Iris pigment epithelial cell (primary cell): Measurements from ENCODE around the gene PAXX.

ENCODE experiments used
- DNase-seq: peaks from one replicate; pipeline ENCODE4 v3.0.0-alpha.2; 2011; ENCODE audit warnings: low read depth

The PAXX gene

GRCh38 chr9:136953771-136954269, 38.4 kb upstream of the PAXX start:
- DNase-seq = no peak

GRCh38 chr9:136954270-136955083, 37.7 kb upstream of the PAXX start:
- DNase-seq = no peak

DNA sequence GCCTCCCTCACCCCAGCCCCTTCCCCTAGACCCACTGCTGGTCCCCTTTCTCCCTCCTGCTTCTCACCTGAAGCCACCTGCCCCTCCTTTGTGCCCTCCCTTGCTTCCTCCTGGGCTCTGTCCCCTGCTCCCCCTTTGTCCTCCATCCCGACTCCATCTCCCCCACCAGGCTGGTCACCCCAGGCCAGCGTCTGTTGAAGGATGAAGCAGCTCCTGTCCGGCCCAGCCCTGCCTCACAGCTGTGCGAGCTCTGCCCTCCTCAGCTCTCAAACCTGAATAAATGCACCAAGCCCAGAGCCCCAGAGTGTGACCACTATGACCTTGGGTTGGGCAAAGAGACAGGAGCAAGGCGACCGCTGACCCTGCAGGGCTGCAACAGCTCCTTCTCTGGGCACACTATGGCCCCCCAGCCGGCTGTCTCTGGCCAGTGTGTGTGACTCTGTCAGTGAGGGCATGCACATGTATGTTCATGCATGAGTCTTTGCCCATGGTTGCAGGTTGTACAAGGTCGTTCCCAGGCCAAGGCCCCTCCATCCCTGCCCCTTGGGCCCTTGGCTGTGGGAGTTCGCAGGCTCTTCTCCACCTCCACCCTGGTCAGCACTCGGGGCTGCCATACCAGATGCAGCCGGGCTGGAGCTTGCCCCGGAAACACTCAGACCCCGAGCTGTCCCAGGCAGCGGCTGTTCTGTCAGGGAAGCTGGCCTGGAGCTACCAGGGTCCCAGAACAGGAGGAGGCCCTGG, 36.9 kb upstream of the PAXX start:
- DNase-seq = no peak

DNA sequence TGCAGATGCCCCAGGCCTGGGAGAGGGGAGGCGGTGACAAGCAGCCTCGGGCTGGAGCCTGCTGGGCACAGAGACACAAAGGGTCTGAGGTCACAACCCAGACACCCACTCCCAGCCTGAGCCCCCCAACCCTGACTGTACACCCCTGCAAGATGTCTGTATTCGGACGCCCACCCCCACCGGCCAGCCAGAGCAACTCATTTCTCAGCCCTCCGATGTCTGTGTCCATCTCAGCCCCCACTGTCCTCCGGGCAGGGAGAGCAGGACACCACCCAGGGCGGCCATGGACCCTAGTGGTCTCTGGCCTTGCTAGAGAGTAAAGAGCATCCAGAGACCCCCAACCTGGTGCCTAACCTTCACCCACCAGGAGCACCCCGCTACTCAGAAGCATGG, 36.3 kb upstream of the PAXX start:
- DNase-seq = no peak

DNA sequence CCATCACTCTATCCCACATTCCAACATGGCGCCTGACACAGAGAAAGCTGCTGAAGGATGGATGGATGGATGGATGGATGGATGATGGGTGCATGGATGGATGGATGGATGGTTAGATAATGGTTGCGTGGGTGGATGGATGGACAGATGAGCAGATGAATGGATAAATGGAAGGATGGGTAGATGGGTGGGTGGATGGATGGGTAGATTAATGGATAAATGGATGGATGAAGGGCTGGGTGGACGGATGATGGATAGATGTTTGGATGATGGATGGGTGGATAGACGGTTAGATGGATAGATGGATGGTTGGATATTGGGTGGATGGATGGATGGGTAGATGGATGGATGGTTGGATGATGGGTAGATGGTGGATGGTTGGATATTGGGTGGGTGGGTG, 35.6 kb upstream of the PAXX start:
- no peak for DNase-seq

GRCh38 chr9:136957461-136957860, 34.8 kb upstream of the PAXX start:
- DNase-seq = no peak

DNA sequence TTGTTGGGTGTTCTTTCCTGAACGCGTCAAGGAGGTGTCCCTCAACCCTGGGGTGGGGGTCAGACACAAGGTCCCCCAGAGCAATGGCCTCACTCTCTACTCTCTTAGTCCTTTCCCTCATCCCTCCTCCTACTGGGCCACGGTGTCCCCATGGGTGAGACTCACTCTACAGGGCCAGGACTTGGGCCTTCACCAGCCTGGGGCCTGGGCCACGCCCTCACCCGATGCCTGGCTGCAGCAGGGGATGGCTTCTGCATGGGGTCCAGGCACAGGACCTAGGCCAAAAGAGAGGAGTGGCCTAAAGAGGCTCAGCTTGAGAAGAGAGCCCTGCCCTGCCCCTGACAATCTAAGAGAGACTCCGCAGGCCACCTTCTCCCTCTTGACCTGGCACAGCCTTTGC, 34.3 kb upstream of the PAXX start:
- DNase-seq = no peak

GRCh38 chr9:136958473-136958872, 33.7 kb upstream of the PAXX start:
- no peak for DNase-seq

DNA sequence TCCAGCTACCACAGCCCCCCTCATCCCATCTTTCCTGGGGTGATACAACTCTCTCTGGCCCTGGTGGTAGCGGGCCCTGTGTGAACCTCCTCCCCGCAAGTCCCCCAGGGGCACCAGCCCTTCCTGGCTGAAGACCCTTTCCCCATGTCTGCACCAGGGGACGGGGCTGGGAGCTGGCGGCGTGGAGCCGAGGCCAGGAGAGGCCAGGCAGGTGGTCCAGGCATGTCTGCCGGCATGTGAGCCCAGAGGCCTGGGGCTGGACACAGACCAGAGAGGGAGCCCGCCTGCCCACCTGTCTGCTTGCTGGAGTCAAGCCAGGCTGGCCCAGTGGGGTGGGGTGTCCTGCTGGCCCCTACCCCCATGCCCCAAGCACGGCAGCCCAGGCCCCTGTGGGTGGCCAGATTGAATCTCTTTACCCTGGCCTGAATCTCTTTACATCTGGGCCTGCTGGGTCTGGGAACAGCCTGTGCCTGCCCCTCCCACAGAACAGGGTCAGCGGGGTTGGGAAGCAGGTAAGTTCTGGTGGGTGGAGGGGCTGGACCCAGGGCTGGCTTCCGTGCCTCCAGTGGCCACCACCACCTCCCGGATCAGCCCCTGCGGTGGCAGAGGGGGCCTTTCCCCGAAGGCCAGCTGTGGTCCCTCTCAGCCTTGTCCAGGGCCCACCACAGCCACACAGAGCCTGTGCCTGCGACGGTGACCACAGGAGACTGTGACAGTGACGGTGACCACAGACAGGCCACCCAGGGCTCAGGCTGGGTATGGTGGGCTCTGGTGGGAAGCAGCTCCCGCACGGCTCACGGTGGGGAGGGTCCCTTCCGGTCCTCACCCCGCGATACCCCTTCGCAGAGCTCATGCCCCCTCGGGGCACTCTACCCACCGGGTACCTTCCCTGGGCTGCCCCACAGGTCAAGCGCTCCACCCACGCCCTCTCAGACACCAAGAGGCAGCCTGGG, 33.0 kb upstream of the PAXX start:
- DNase-seq = no peak

- no peak for DNase-seq
These were observed 31.8 kb upstream of the PAXX start for GRCh38 chr9:136960212-136960937.

GRCh38 chr9:136960938-136961275, 31.3 kb upstream of the PAXX start:
- DNase-seq = no peak

DNA sequence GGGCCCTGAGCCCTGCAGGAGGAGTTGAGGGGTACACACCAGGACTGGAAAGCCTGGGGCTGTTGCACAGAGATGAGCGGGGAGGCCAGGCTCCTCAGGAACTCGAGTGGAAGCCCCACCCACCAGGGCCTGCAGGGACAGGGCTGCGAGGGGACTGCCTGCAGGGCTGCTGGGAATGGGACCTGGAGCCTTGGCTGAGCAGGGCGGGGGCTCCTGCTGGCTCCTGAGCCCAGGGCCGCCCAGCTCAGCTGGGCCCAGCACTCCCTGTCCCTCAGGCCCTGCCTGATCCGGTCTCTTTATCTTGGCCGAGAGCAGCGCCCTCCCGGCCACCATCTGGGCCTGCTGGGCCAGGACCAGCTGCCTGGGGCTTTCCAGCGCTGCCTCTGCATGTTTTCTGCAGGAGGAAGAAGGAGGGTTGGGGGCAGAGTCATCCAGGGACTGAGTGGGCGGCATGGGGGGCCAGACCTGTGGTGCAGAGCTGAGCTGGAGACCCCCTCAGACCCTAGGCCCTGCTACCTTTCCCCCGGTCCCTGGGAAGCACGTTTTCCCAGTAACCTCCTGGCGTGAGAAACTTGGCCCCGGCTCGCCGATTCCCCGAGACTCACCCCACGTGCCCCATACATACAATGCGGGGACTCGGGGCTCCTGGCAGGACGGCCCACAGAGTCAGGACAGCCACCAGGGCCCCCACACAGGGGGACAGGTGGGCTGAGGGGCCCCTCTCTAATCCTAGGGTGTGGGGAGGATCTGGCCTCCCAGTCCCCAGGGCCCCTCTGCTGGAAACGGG, 30.8 kb upstream of the PAXX start:
- no peak for DNase-seq

DNA sequence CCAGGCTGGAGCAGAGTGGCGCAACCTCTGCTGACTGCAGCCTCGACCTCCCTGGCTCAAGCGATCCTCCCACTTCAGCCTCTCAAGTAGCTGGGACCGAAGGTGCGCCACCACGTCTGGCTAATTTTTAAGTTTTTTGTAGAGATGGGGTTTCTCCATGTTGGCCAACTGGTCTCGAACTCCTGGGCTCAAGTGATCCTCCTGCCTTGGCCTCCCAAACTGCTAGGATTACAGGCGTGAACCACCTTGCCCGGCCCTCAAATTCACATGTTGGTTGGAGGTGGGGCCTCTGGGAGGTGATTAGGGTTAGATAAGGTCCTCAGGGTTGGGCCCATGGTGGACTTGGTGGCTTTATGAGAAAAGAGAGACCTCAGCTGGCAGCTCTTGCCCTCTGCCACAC, 30.1 kb upstream of the PAXX start:
- DNase-seq = no peak

- DNase-seq = no peak
These were observed 29.4 kb upstream of the PAXX start for GRCh38 chr9:136962701-136963248.

GRCh38 chr9:136963341-136963740, 28.9 kb upstream of the PAXX start:
- DNase-seq = no peak

DNA sequence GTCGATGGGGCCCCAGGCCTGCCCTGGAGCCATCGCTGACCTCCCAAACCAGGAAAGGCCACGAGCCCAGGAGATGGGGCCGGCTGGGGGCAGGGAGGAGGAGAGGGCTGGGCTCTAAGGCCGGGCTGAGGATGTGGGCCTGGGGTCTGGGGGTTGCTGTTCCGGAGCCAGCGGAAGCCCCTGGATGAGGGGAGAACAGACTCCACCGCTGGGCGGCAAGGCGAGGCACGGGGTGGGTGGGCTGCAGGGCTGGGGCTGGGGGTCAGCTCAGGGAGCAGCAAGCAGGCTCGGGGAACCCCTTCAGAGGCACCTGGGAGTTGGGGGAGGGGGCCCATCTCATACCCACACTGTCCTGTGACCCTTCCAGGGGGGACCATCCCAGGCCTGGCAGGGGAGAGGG, 28.5 kb upstream of the PAXX start:
- no peak for DNase-seq

DNA sequence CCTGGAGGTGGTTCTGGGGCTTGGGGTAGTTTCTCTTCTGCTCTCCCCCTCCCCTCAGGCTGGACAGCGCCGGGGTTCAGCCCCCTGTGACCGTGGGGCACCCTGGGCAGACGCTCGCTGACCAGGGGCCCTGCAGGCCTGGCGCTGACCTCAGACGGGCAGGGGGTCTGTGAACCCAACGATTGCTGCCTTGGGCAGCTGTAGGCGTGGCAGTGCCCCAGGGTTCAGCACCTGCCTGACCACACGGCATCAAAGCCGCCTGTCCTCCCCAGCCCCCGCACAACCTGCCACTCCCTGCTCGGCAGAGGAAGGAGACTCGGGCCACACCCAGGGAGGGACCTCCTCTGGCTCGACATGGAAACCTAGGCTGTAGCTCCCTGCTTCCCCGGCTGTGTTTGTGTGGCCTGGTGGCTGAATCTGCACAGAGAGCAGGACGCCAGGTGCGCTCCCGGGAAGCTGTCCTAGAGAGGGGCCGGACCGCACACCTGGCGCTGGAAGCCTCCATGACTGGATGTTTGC, 28.0 kb upstream of the PAXX start:
- no peak for DNase-seq

DNA sequence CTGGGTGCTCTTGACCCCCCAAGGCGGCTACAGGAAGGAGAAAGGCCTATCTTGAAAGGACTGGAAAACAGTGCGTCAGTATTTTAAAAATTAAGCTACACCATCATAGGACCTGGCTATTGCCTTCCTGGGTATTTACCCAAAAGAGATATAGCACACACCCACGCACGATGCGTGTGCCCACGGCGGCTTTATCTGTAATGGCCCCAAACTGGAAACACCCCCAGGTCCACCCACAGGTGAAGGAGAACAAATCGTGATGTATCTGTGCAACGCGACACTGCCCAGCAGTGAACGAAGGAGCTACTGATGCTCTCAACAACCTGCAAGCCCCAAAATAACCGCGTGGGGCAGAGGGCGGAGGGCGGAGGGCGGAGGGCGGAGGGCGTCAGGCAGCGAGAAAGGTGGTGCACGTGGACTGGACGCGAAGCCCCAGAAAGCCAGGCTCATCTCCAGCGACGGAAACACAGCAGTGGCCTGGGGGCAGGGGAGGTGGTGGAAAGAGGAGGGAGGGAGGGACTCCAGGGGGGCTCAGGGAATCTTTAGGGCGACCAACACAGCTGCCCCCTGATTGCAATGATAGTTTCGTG, 27.3 kb upstream of the PAXX start:
- DNase-seq = no peak

DNA sequence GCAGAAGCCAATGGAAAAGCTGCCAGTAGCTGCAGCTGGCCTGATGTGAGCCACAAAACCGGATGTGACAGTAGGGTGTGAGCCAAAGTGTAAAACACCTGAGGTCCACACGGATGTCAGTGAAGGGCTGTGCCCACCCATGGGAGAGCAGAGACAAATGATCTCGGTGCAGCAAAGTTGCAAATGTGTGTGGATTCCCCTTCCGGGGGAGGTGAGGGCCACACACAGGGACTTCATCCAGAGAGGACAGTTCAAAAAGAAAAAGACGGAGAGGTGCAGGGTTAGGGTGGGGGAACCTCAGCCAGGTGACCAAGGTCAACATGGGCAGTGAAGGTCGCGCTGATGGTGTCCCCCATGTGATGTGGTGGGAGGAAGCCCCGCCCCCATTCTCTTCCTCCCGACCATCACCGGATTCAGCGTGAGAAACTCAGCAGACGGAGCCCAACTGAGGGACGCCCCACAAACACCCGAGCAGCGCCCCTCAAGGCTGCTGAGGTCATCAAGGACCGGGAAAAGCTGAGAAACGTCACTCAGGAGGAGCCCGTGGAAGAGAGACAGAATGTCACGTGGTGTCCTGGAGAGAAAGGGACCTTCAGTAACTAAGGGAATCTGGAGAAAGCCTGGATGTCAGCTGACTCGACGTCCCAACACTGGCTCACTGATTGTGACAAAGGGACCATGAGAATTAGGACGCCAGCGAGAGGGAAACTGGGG, 26.3 kb upstream of the PAXX start:
- no peak for DNase-seq
